Measurements from ENCODE around the gene CCDC88A.

GRCh38 chr2:55268288-55268906 is 151.3 kb downstream of the CCDC88A start:
- no peak for TF ChIP-seq CTCF (IDR thresholded peaks at IDR 0.05; ENCODE audit: insufficient read depth, low read depth, low read length)
- no peak for TF ChIP-seq EZH2 (IDR thresholded peaks at IDR 0.05; ENCODE audit: insufficient read depth, low read length)

All from astrocyte (in vitro differentiated cells and primary cell).